Measurements from ENCODE around the gene FOXN3. TPM values are rescaled to one million over a fixed set of nuclear protein-coding genes. Genes with fewer than 3 reads are reported as not detected.

Gene FOXN3
- total and polyA plus RNA-seq, 8 donors = 8.8 to 58.0 (median 31.7) TPM

DNA sequence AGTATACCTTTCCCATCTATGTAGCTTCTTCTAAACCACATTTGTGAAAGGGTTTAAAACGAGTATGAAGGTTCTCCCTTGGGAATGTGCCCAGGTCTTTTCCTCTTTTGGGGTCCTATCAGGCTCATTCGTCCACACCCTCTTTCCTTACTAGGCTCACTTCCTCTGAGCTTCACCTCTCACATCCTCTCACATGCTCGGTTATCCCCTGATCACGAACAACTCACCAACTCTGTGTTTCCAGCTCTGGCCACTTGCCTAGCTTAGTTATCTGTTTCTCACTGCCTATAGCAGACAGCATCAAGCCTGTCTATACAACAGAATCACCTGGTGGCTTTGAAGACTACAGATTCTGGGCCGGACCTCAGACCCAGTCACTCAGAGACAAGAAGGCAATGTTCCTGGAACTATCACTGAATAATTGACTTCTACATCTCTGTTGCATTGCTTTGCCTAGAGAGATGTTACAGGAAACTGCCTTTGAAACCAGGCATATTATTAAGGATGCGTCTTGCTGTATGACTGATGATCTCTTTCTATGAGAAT lies 158.2 kb downstream of the FOXN3 start:
- intact Hi-C loops (cut with DNase I) = no loop called here
- ATAC-seq (no peak), FAIRE-seq (no peak), DNase-seq (no peak)
- H3K27ac ChIP-seq = no peak overlapping the region
- H3K9me3 ChIP-seq = no peaks in the 10 kb centered on the region
- H3K27me3 ChIP-seq = no peaks in the 10 kb centered on the region
- WGBS, 2 donors = 85 to 92% methylated on average over 6 of the region's 6 CpGs
- H3K4me3 ChIP-seq = no peak overlapping the region
- no peaks in the 10 kb centered on the region for H3K4me1 ChIP-seq
- no peaks in the 10 kb centered on the region for H3K36me3 ChIP-seq
- TF ChIP-seq CTCF (IDR thresholded peaks at IDR 0.05) = no peak

- FAIRE-seq (no peak), DNase-seq (no peak), ATAC-seq (no peak)
- intact Hi-C loops (cut with DNase I) = no loop called here
- Histone ChIP-seq H3K9me3 (no peaks in the 10 kb centered on the region), H3K4me3 (no peak overlapping the region), H3K36me3 (no peaks in the 10 kb centered on the region), H3K27me3 (no peaks in the 10 kb centered on the region), H3K27ac (no peak overlapping the region), H3K4me1 (no peaks in the 10 kb centered on the region)
- no peak for TF ChIP-seq CTCF (IDR thresholded peaks at IDR 0.05)
- WGBS, 2 donors = 100% methylated on average over 1 of the region's 1 CpG
These were observed 160.1 kb downstream of the FOXN3 start for GRCh38 chr14:89256951-89257350.

- no peak for FAIRE-seq
These were observed 160.8 kb downstream of the FOXN3 start for GRCh38 chr14:89256283-89256682.

DNA sequence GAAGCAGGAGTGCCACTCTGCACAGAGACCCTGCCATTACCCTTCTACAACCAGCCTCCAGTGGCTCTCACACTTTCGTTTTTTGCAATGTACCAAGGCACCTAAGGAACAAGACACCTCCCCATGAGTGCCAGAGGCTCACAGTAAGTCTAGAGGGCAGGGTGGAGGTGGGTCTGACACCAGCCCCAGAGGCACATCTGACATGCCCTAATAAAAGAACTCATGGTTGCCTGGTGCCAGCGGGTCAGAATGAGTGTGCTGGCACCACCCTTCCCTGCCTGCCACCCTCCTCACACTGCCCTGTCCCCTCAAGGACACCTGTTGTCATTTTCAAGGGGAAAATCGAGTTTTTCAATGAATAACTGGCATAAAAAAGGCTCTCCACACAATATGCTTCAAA lies 161.2 kb downstream of the FOXN3 start:
- Histone ChIP-seq H3K9me3 (no peaks in the 10 kb centered on the region), H3K27me3 (no peaks in the 10 kb centered on the region), H3K4me3 (no peak overlapping the region), H3K36me3 (no peaks in the 10 kb centered on the region), H3K27ac (no peak overlapping the region), H3K4me1 (no peaks in the 10 kb centered on the region)
- FAIRE-seq (no peak), DNase-seq (no peak), ATAC-seq (no peak)
- intact Hi-C loops (cut with DNase I) = no loop called here
- no peak for TF ChIP-seq CTCF (IDR thresholded peaks at IDR 0.05)
- 45 to 78% methylated on average over 3 of the region's 3 CpGs for WGBS, 2 donors

More at GRCh38 chr14:89256283-89256682, 160.8 kb downstream of the FOXN3 start:
- Histone ChIP-seq H3K4me3 (no peak overlapping the region), H3K4me1 (no peaks in the 10 kb centered on the region), H3K27me3 (no peaks in the 10 kb centered on the region), H3K27ac (no peak overlapping the region), H3K36me3 (no peaks in the 10 kb centered on the region), H3K9me3 (no peaks in the 10 kb centered on the region)
- intact Hi-C loops (cut with DNase I) = no loop called here
- TF ChIP-seq CTCF (IDR thresholded peaks at IDR 0.05) = no peak
- WGBS, 2 donors = 74 to 75% methylated on average over 8 of the region's 8 CpGs
- DNase-seq (no peak), ATAC-seq (no peak)

DNA sequence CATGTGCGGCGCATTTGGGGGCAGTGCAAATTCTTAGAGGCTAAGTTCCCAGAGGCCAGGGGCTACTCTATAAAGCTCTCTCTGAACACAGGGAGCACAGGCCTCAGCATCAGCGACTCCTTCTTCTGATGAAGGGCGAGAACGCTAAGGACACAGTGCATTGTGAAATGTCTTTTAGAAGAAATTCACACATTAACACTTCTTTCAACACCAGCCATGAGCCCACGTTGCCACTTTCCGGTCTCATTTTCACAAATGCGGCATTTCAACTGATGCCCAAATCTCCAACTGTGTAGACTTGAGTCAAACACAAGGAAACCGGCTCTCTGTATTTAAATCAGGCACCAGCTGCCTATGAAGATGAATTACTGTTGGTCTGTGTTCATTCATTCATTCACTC lies 162.0 kb downstream of the FOXN3 start:
- Histone ChIP-seq H3K9me3 (no peaks in the 10 kb centered on the region), H3K36me3 (no peaks in the 10 kb centered on the region), H3K4me3 (no peak overlapping the region), H3K27ac (no peak overlapping the region), H3K4me1 (no peaks in the 10 kb centered on the region), H3K27me3 (no peaks in the 10 kb centered on the region)
- FAIRE-seq (no peak), DNase-seq (no peak), ATAC-seq (no peak)
- no peak for TF ChIP-seq CTCF (IDR thresholded peaks at IDR 0.05)
- intact Hi-C loops (cut with DNase I) = no loop called here
- 97 to 99% methylated on average over 9 of the region's 9 CpGs for WGBS, 2 donors

All from pancreas (tissue), 10 donors.